GM19452 (cell line): ENCODE results near the gene SULT1B1.

ENCODE experiments used
- ATAC-seq: cut with Tn5 transposase; IDR thresholded peaks from one replicate; pipeline ENCODE4 v1.9.1; 2021; ENCODE audit not compliant: unreplicated experiment

Gene SULT1B1

GRCh38 chr4:69701696-69702095 lies 58.7 kb downstream of the SULT1B1 start:
- no peak for ATAC-seq

GRCh38 chr4:69697536-69698242 lies 62.7 kb downstream of the SULT1B1 start:
- ATAC-seq, result no peak

GRCh38 chr4:69689599-69689998 lies 70.8 kb downstream of the SULT1B1 start:
- ATAC-seq, result no peak

GRCh38 chr4:69684804-69685203 lies 75.6 kb downstream of the SULT1B1 start:
- ATAC-seq, result no peak
